Measurements from ENCODE around the gene DYNC1LI2.

The DYNC1LI2 gene

GRCh38 chr16:66714062-66714461 lies 37.3 kb downstream of the DYNC1LI2 start:
- WGBS (ENCODE audit: insufficient coverage) = 100% methylated on average over 6 of the region's 6 CpGs
- CTCF ChIA-PET = interaction anchor here (1.4 kb wide), 1 partner anchor 13 kb away, joined by 4 read pairs; no protein-coding TSS in a partner anchor
- no peaks in the 10 kb centered on the region for H3K27me3 ChIP-seq (replicated peaks in 2 of 5; ENCODE audit: control insufficient read depth in 4 of 5, insufficient read depth in 5 of 5, low read length in 4 of 5)
- no peaks in the 10 kb centered on the region for H3K4me1 ChIP-seq (ENCODE audit: control extremely low read depth in 1 of 4, control insufficient read depth in 4 of 4, insufficient read depth in 4 of 4, low read length in 3 of 4)
- H3K4me3 ChIP-seq (ENCODE audit: control insufficient read depth in 1 of 7, extremely low read depth in 1 of 7, insufficient read depth in 4 of 7, low read depth in 2 of 7, low read length in 6 of 7) = no peak overlapping the region
- peaks cover 0 to 6% (median 0%) of the 10 kb centered on the region in 5 experiments for H3K9me3 ChIP-seq (ENCODE audit: control extremely low read depth in 1 of 5, control insufficient read depth in 4 of 5, insufficient read depth in 2 of 5, low read depth in 1 of 5, low read length in 4 of 5)
- no peak overlapping the region for H3K27ac ChIP-seq (ENCODE audit: insufficient read depth in 1 of 2, low read depth in 1 of 2, low read length in 2 of 2, poor library complexity in 1 of 2, severe bottlenecking in 2 of 2)
- POLR2A ChIA-PET = interaction anchor here (0.8 kb wide), 1 partner anchor 9 kb away, joined by 3 read pairs; no protein-coding TSS in a partner anchor
- no peaks in the 10 kb centered on the region for H3K36me3 ChIP-seq (ENCODE audit: control insufficient read depth in 4 of 4, insufficient read depth in 4 of 4, low read length in 3 of 4)
- no peak for DNase-seq

GRCh38 chr16:66713076-66713475 lies 38.3 kb downstream of the DYNC1LI2 start:
- POLR2A ChIA-PET = no interaction called here
- Histone ChIP-seq H3K36me3 (ENCODE audit: control insufficient read depth in 4 of 4, insufficient read depth in 4 of 4, low read length in 3 of 4) (no peaks in the 10 kb centered on the region), H3K27ac (ENCODE audit: insufficient read depth in 1 of 2, low read depth in 1 of 2, low read length in 2 of 2, poor library complexity in 1 of 2, severe bottlenecking in 2 of 2) (no peak overlapping the region), H3K4me1 (ENCODE audit: control extremely low read depth in 1 of 4, control insufficient read depth in 4 of 4, insufficient read depth in 4 of 4, low read length in 3 of 4) (no peaks in the 10 kb centered on the region), H3K27me3 (replicated peaks in 2 of 5; ENCODE audit: control insufficient read depth in 4 of 5, insufficient read depth in 5 of 5, low read length in 4 of 5) (no peaks in the 10 kb centered on the region), H3K4me3 (ENCODE audit: control insufficient read depth in 1 of 7, extremely low read depth in 1 of 7, insufficient read depth in 4 of 7, low read depth in 2 of 7, low read length in 6 of 7) (no peak overlapping the region), H3K9me3 (ENCODE audit: control extremely low read depth in 1 of 5, control insufficient read depth in 4 of 5, insufficient read depth in 2 of 5, low read depth in 1 of 5, low read length in 4 of 5) (peaks cover 0 to 6% (median 0%) of the 10 kb centered on the region in 5 experiments)
- CTCF ChIA-PET = interaction anchor here (0.7 to 1.4 kb wide), 5 partner anchors 12 to 96 kb away, joined by 3 to 5 read pairs (median 3); no protein-coding TSS in a partner anchor
- DNase-seq = no peak
- WGBS (ENCODE audit: insufficient coverage) = no CpG with 5 or more reads among the region's 2 CpGs

- ChIA-PET POLR2A (no interaction called here), CTCF (interaction anchor here (0.7 to 1.4 kb wide), 5 partner anchors 11 to 96 kb away, joined by 3 to 5 read pairs (median 3); no protein-coding TSS in a partner anchor)
- no peak for DNase-seq
- Histone ChIP-seq H3K4me1 (ENCODE audit: control extremely low read depth in 1 of 4, control insufficient read depth in 4 of 4, insufficient read depth in 4 of 4, low read length in 3 of 4) (no peaks in the 10 kb centered on the region), H3K27ac (ENCODE audit: insufficient read depth in 1 of 2, low read depth in 1 of 2, low read length in 2 of 2, poor library complexity in 1 of 2, severe bottlenecking in 2 of 2) (no peak overlapping the region), H3K36me3 (ENCODE audit: control insufficient read depth in 4 of 4, insufficient read depth in 4 of 4, low read length in 3 of 4) (no peaks in the 10 kb centered on the region), H3K9me3 (ENCODE audit: control extremely low read depth in 1 of 5, control insufficient read depth in 4 of 5, insufficient read depth in 2 of 5, low read depth in 1 of 5, low read length in 4 of 5) (peaks cover 0 to 6% (median 0%) of the 10 kb centered on the region in 5 experiments), H3K4me3 (ENCODE audit: control insufficient read depth in 1 of 7, extremely low read depth in 1 of 7, insufficient read depth in 4 of 7, low read depth in 2 of 7, low read length in 6 of 7) (no peak overlapping the region), H3K27me3 (replicated peaks in 2 of 5; ENCODE audit: control insufficient read depth in 4 of 5, insufficient read depth in 5 of 5, low read length in 4 of 5) (no peaks in the 10 kb centered on the region)
These were observed 38.9 kb downstream of the DYNC1LI2 start for GRCh38 chr16:66712512-66712911.

GRCh38 chr16:66711581-66711980 lies 39.8 kb downstream of the DYNC1LI2 start:
- ChIA-PET CTCF (interaction anchor here (1.0 to 1.8 kb wide), 2 partner anchors 34 to 157 kb away, joined by 3 read pairs; no protein-coding TSS in a partner anchor), POLR2A (no interaction called here)
- no peak for DNase-seq

GRCh38 chr16:66706506-66706880 lies 44.9 kb downstream of the DYNC1LI2 start:
- H3K36me3 ChIP-seq (ENCODE audit: control insufficient read depth in 4 of 4, insufficient read depth in 4 of 4, low read length in 3 of 4) = no peaks in the 10 kb centered on the region
- H3K4me3 ChIP-seq (ENCODE audit: control insufficient read depth in 1 of 7, extremely low read depth in 1 of 7, insufficient read depth in 4 of 7, low read depth in 2 of 7, low read length in 6 of 7) = no peak overlapping the region
- no peaks in the 10 kb centered on the region for H3K27me3 ChIP-seq (replicated peaks in 2 of 5; ENCODE audit: control insufficient read depth in 4 of 5, insufficient read depth in 5 of 5, low read length in 4 of 5)
- DNase-seq = no peak
- 94% methylated on average over 4 of the region's 8 CpGs for WGBS (ENCODE audit: insufficient coverage)
- ChIA-PET CTCF (interaction anchor here (1.4 kb wide), 1 partner anchor 20 kb away, joined by 5 read pairs; no protein-coding TSS in a partner anchor), POLR2A (no interaction called here)
- no peaks in the 10 kb centered on the region for H3K4me1 ChIP-seq (ENCODE audit: control extremely low read depth in 1 of 4, control insufficient read depth in 4 of 4, insufficient read depth in 4 of 4, low read length in 3 of 4)
- H3K9me3 ChIP-seq (ENCODE audit: control extremely low read depth in 1 of 5, control insufficient read depth in 4 of 5, insufficient read depth in 2 of 5, low read depth in 1 of 5, low read length in 4 of 5) = peaks cover 0 to under 1% (median 0%) of the 10 kb centered on the region in 5 experiments
- no peak overlapping the region for H3K27ac ChIP-seq (ENCODE audit: insufficient read depth in 1 of 2, low read depth in 1 of 2, low read length in 2 of 2, poor library complexity in 1 of 2, severe bottlenecking in 2 of 2)

More at GRCh38 chr16:66711581-66711980, 39.8 kb downstream of the DYNC1LI2 start:
- H3K27me3 ChIP-seq (replicated peaks in 2 of 5; ENCODE audit: control insufficient read depth in 4 of 5, insufficient read depth in 5 of 5, low read length in 4 of 5) = no peaks in the 10 kb centered on the region
- no peak overlapping the region for H3K4me3 ChIP-seq (ENCODE audit: control insufficient read depth in 1 of 7, extremely low read depth in 1 of 7, insufficient read depth in 4 of 7, low read depth in 2 of 7, low read length in 6 of 7)
- H3K36me3 ChIP-seq (ENCODE audit: control insufficient read depth in 4 of 4, insufficient read depth in 4 of 4, low read length in 3 of 4) = no peaks in the 10 kb centered on the region
- H3K4me1 ChIP-seq (ENCODE audit: control extremely low read depth in 1 of 4, control insufficient read depth in 4 of 4, insufficient read depth in 4 of 4, low read length in 3 of 4) = no peaks in the 10 kb centered on the region
- H3K27ac ChIP-seq (ENCODE audit: insufficient read depth in 1 of 2, low read depth in 1 of 2, low read length in 2 of 2, poor library complexity in 1 of 2, severe bottlenecking in 2 of 2) = no peak overlapping the region
- peaks cover 0 to 6% (median 0%) of the 10 kb centered on the region in 5 experiments for H3K9me3 ChIP-seq (ENCODE audit: control extremely low read depth in 1 of 5, control insufficient read depth in 4 of 5, insufficient read depth in 2 of 5, low read depth in 1 of 5, low read length in 4 of 5)

- CTCF ChIA-PET = interaction anchor here (1.4 kb wide), 1 partner anchor 21 kb away, joined by 5 read pairs; no protein-coding TSS in a partner anchor
- DNase-seq = no peak
- H3K4me3 ChIP-seq (ENCODE audit: control insufficient read depth in 1 of 7, extremely low read depth in 1 of 7, insufficient read depth in 4 of 7, low read depth in 2 of 7, low read length in 6 of 7) = no peak overlapping the region
These were observed 45.5 kb downstream of the DYNC1LI2 start for GRCh38 chr16:66705790-66706505.

GRCh38 chr16:66703406-66704215 lies 47.8 kb downstream of the DYNC1LI2 start:
- Histone ChIP-seq H3K27ac (ENCODE audit: insufficient read depth in 1 of 2, low read depth in 1 of 2, low read length in 2 of 2, poor library complexity in 1 of 2, severe bottlenecking in 2 of 2) (no peak overlapping the region), H3K36me3 (ENCODE audit: control insufficient read depth in 4 of 4, insufficient read depth in 4 of 4, low read length in 3 of 4) (no peaks in the 10 kb centered on the region), H3K27me3 (replicated peaks in 2 of 5; ENCODE audit: control insufficient read depth in 4 of 5, insufficient read depth in 5 of 5, low read length in 4 of 5) (no peaks in the 10 kb centered on the region), H3K4me3 (ENCODE audit: control insufficient read depth in 1 of 7, extremely low read depth in 1 of 7, insufficient read depth in 4 of 7, low read depth in 2 of 7, low read length in 6 of 7) (no peak overlapping the region), H3K9me3 (ENCODE audit: control extremely low read depth in 1 of 5, control insufficient read depth in 4 of 5, insufficient read depth in 2 of 5, low read depth in 1 of 5, low read length in 4 of 5) (no peaks in the 10 kb centered on the region), H3K4me1 (ENCODE audit: control extremely low read depth in 1 of 4, control insufficient read depth in 4 of 4, insufficient read depth in 4 of 4, low read length in 3 of 4) (peaks cover 2 to 5% (median 5%) of the 10 kb centered on the region in 4 experiments)
- ChIA-PET CTCF (no interaction called here), POLR2A (no interaction called here)
- no peak for DNase-seq
- WGBS (ENCODE audit: insufficient coverage) = 85% methylated on average over 8 of the region's 9 CpGs

More at GRCh38 chr16:66705790-66706505, 45.5 kb downstream of the DYNC1LI2 start:
- Histone ChIP-seq H3K9me3 (ENCODE audit: control extremely low read depth in 1 of 5, control insufficient read depth in 4 of 5, insufficient read depth in 2 of 5, low read depth in 1 of 5, low read length in 4 of 5) (no peaks in the 10 kb centered on the region), H3K27me3 (replicated peaks in 2 of 5; ENCODE audit: control insufficient read depth in 4 of 5, insufficient read depth in 5 of 5, low read length in 4 of 5) (no peaks in the 10 kb centered on the region), H3K36me3 (ENCODE audit: control insufficient read depth in 4 of 4, insufficient read depth in 4 of 4, low read length in 3 of 4) (no peaks in the 10 kb centered on the region), H3K27ac (ENCODE audit: insufficient read depth in 1 of 2, low read depth in 1 of 2, low read length in 2 of 2, poor library complexity in 1 of 2, severe bottlenecking in 2 of 2) (no peak overlapping the region), H3K4me1 (ENCODE audit: control extremely low read depth in 1 of 4, control insufficient read depth in 4 of 4, insufficient read depth in 4 of 4, low read length in 3 of 4) (peaks cover 0 to 5% (median 4%) of the 10 kb centered on the region in 4 experiments)
- WGBS (ENCODE audit: insufficient coverage) = 97% methylated on average over 9 of the region's 11 CpGs
- POLR2A ChIA-PET = no interaction called here

Measured in common myeloid progenitor, CD34-positive (primary cell).